Measurements from ENCODE around the gene PPP1R8.

- TF ChIP-seq CTCF (IDR thresholded peaks at IDR 0.05) (no peak), POLR2A (IDR thresholded peaks at IDR 0.05) (no peak), EP300 (IDR thresholded peaks at IDR 0.05) (no peak)
These were observed 63.9 kb downstream of the PPP1R8 start for GRCh38 chr1:27894521-27894920.
